Activated CD4-positive, alpha-beta memory T cell treated with anti-CD3 and anti-CD28 coated beads for 36 hours (primary cell): ENCODE results near the gene MAGEL2. TPM values are rescaled to one million over a fixed set of nuclear protein-coding genes. Genes with fewer than 3 reads are reported as not detected.

Experiments
- CTCF ChIA-PET: fragments of 350-600 bp; sonication (Branson Sonifier 250); formaldehyde crosslinking; loops from one replicate; lab custom pipeline; 2021; ENCODE audit warnings: antibody characterized with exemption, inconsistent platforms; lab: Charles Lee
- POLR2A ChIA-PET: fragments of 350-600 bp; sonication (Branson Sonifier 250); formaldehyde crosslinking; loops from one replicate; lab custom pipeline; 2021; ENCODE audit warnings: antibody characterized with exemption; lab: Charles Lee
- DNase-seq: peaks from one replicate; pipeline ENCODE4 v3.0.0-alpha.2; 2020
- H3K27ac Mint-ChIP-seq: one replicate; pipeline ENCODE4 v1.8.0; 2021; ENCODE audit warnings: mixed read lengths
- H3K27me3 Mint-ChIP-seq: one replicate; pipeline ENCODE4 v1.8.0; 2021; ENCODE audit warnings: mixed read lengths
- H3K36me3 Mint-ChIP-seq: one replicate; pipeline ENCODE4 v1.8.0; 2021; ENCODE audit warnings: mixed read lengths
- H3K4me1 Mint-ChIP-seq: one replicate; pipeline ENCODE4 v1.8.0; 2021; ENCODE audit warnings: low read depth, mixed read lengths
- H3K4me3 Mint-ChIP-seq: one replicate; pipeline ENCODE4 v1.8.0; 2021; ENCODE audit warnings: mild to moderate bottlenecking, mixed read lengths
- H3K9me3 Mint-ChIP-seq: one replicate; pipeline ENCODE4 v1.8.0; 2021; ENCODE audit warnings: mixed read lengths
- intact Hi-C: fragments of 100-400 bp; cut with micrococcal nuclease; formaldehyde crosslinking; loops from one replicate; pipeline ENCODE4 v1.15.1; 2023
- total RNA-seq, 2 experiments: library from RNA; stranded (reverse); gene quantifications; one replicate each; pipeline ENCODE4 v1.2.3, GENCODE V29; 2021

MAGEL2 gene
- total RNA-seq, 2 experiments from 2014 or later: not detected

GRCh38 chr15:23646165-23647000, 1.3 kb downstream of the MAGEL2 start:
- Mint-ChIP-seq H3K27ac (no peak overlapping the region), H3K36me3 (no peaks in the 10 kb centered on the region), H3K4me1 (no peaks in the 10 kb centered on the region), H3K9me3 (no peaks in the 10 kb centered on the region), H3K27me3 (peaks cover 9% of the 10 kb centered on the region), H3K4me3 (no peak overlapping the region)
- intact Hi-C loops: no loop called here
- CTCF ChIA-PET: no interaction called here
- POLR2A ChIA-PET: no interaction called here
- DNase-seq: no peak

GRCh38 chr15:23645371-23646164, 2.1 kb downstream of the MAGEL2 start:
- DNase-seq: no peak
- Mint-ChIP-seq H3K4me1 (no peaks in the 10 kb centered on the region), H3K27ac (no peak overlapping the region), H3K36me3 (no peaks in the 10 kb centered on the region), H3K27me3 (peaks cover 9% of the 10 kb centered on the region), H3K4me3 (no peak overlapping the region), H3K9me3 (no peaks in the 10 kb centered on the region)
- CTCF ChIA-PET: no interaction called here
- POLR2A ChIA-PET: no interaction called here
- intact Hi-C loops: no loop called here

GRCh38 chr15:23644829-23645228, 2.8 kb downstream of the MAGEL2 start:
- Mint-ChIP-seq H3K9me3 (no peaks in the 10 kb centered on the region), H3K4me3 (no peak overlapping the region), H3K4me1 (no peaks in the 10 kb centered on the region), H3K27ac (no peak overlapping the region), H3K27me3 (peaks cover 9% of the 10 kb centered on the region), H3K36me3 (no peaks in the 10 kb centered on the region)
- intact Hi-C loops: loop anchor here (5.0 kb wide), 1 partner anchor 1857 kb away; no protein-coding TSS in a partner anchor
- ChIA-PET POLR2A (no interaction called here), CTCF (no interaction called here)
- DNase-seq: no peak

- peak; percentile 58 for DNase-seq
- Mint-ChIP-seq H3K27me3 (peaks cover 3% of the 10 kb centered on the region), H3K9me3 (no peaks in the 10 kb centered on the region), H3K4me1 (no peaks in the 10 kb centered on the region), H3K4me3 (no peak overlapping the region), H3K27ac (no peak overlapping the region), H3K36me3 (no peaks in the 10 kb centered on the region)
- POLR2A ChIA-PET: no interaction called here
- CTCF ChIA-PET: interaction anchor here (0.9 to 2.4 kb wide), 5 partner anchors 12 to 1859 kb away, joined by 3 to 13 read pairs (median 3); no protein-coding TSS in a partner anchor
- intact Hi-C loops: loop anchor here (5.0 kb wide), 1 partner anchor 1860 kb away; no protein-coding TSS in a partner anchor
Measured at GRCh38 chr15:23642413-23643044, 5.1 kb downstream of the MAGEL2 start.

- Mint-ChIP-seq H3K4me3 (no peak overlapping the region), H3K27me3 (peaks cover 2% of the 10 kb centered on the region), H3K4me1 (no peaks in the 10 kb centered on the region), H3K36me3 (no peaks in the 10 kb centered on the region), H3K9me3 (no peaks in the 10 kb centered on the region), H3K27ac (no peak overlapping the region)
- DNase-seq: no peak
- POLR2A ChIA-PET: no interaction called here
- CTCF ChIA-PET: no interaction called here
- intact Hi-C loops: no loop called here
Measured at GRCh38 chr15:23634181-23634580, 13.5 kb downstream of the MAGEL2 start.

- Mint-ChIP-seq H3K4me3 (no peak overlapping the region), H3K27ac (no peak overlapping the region), H3K27me3 (peaks cover 10% of the 10 kb centered on the region), H3K36me3 (no peaks in the 10 kb centered on the region), H3K4me1 (no peaks in the 10 kb centered on the region), H3K9me3 (no peaks in the 10 kb centered on the region)
- POLR2A ChIA-PET: no interaction called here
- intact Hi-C loops: no loop called here
- CTCF ChIA-PET: interaction anchor here (1.2 kb wide), 1 partner anchor 10 kb away, joined by 3 read pairs; no protein-coding TSS in a partner anchor
- DNase-seq: no peak
Measured at GRCh38 chr15:23629234-23629805, 18.3 kb downstream of the MAGEL2 start.

GRCh38 chr15:23628612-23629233, 18.9 kb downstream of the MAGEL2 start:
- ChIA-PET POLR2A (no interaction called here), CTCF (interaction anchor here (1.2 kb wide), 1 partner anchor 10 kb away, joined by 3 read pairs; no protein-coding TSS in a partner anchor)
- no peak for DNase-seq
- intact Hi-C loops: no loop called here
- H3K9me3 Mint-ChIP-seq: no peaks in the 10 kb centered on the region
- H3K4me3 Mint-ChIP-seq: no peak overlapping the region
- no peak overlapping the region for H3K27ac Mint-ChIP-seq
- H3K27me3 Mint-ChIP-seq: peaks cover 10% of the 10 kb centered on the region
- H3K4me1 Mint-ChIP-seq: no peaks in the 10 kb centered on the region
- H3K36me3 Mint-ChIP-seq: no peaks in the 10 kb centered on the region

GRCh38 chr15:23616536-23616935, 31.1 kb downstream of the MAGEL2 start:
- Mint-ChIP-seq H3K27me3 (no peaks in the 10 kb centered on the region), H3K4me3 (no peak overlapping the region), H3K9me3 (peaks cover 5% of the 10 kb centered on the region), H3K4me1 (no peaks in the 10 kb centered on the region), H3K27ac (no peak overlapping the region), H3K36me3 (no peaks in the 10 kb centered on the region)
- no peak for DNase-seq
- POLR2A ChIA-PET: no interaction called here
- CTCF ChIA-PET: interaction anchor here (0.7 kb wide), 1 partner anchor 119 kb away, joined by 3 read pairs; no protein-coding TSS in a partner anchor
- intact Hi-C loops: no loop called here

- ChIA-PET POLR2A (no interaction called here), CTCF (no interaction called here)
- Mint-ChIP-seq H3K36me3 (no peaks in the 10 kb centered on the region), H3K4me3 (no peak overlapping the region), H3K27ac (no peak overlapping the region), H3K27me3 (no peaks in the 10 kb centered on the region), H3K4me1 (no peaks in the 10 kb centered on the region), H3K9me3 (no peaks in the 10 kb centered on the region)
- DNase-seq: no peak
- intact Hi-C loops: no loop called here
Measured at GRCh38 chr15:23606226-23606625, 41.4 kb downstream of the MAGEL2 start.

GRCh38 chr15:23602124-23602523, 45.5 kb downstream of the MAGEL2 start:
- Mint-ChIP-seq H3K27me3 (no peaks in the 10 kb centered on the region), H3K9me3 (no peaks in the 10 kb centered on the region), H3K4me1 (no peaks in the 10 kb centered on the region), H3K4me3 (no peak overlapping the region), H3K27ac (no peak overlapping the region), H3K36me3 (no peaks in the 10 kb centered on the region)
- ChIA-PET POLR2A (no interaction called here), CTCF (no interaction called here)
- DNase-seq: no peak
- intact Hi-C loops: no loop called here

GRCh38 chr15:23599053-23599452, 48.6 kb downstream of the MAGEL2 start:
- ChIA-PET CTCF (interaction anchor here (1.4 kb wide), 1 partner anchor 101 kb away, joined by 3 read pairs; no protein-coding TSS in a partner anchor), POLR2A (no interaction called here)
- no peak for DNase-seq
- Mint-ChIP-seq H3K9me3 (no peaks in the 10 kb centered on the region), H3K4me1 (no peaks in the 10 kb centered on the region), H3K36me3 (no peaks in the 10 kb centered on the region), H3K27ac (no peak overlapping the region), H3K4me3 (no peak overlapping the region), H3K27me3 (no peaks in the 10 kb centered on the region)
- intact Hi-C loops: no loop called here
